OCI-LY1 (cell line): ENCODE data around the gene GRK6.

Experiments used
- H2AFZ ChIP-seq: fragments of 200-600 bp; sonication (generic), shearing (Covaris generic); 2 replicates; pipeline ENCODE4 v1.6.0; 2014; ENCODE audit warnings: antibody characterized with exemption, mild to moderate bottlenecking, low read length
- H3F3A ChIP-seq: fragments of 200-600 bp; sonication (generic), shearing (Covaris generic); 2 replicates; pipeline ENCODE4 v1.6.0; 2014; ENCODE audit warnings: mild to moderate bottlenecking, antibody characterized with exemption, low read length, moderate library complexity; ENCODE audit not compliant: insufficient read depth
- H3K27ac ChIP-seq: fragments of 200-600 bp; sonication (generic); 2 replicates; pipeline ENCODE4 v1.5.1; 2014; ENCODE audit warnings: low read length, mixed run types, mild to moderate bottlenecking, low read depth; ENCODE audit not compliant: poor library complexity, severe bottlenecking
- H3K27me3 ChIP-seq: fragments of 200-600 bp; sonication (generic); 2 replicates; pipeline ENCODE4 v1.6.0; 2014; ENCODE audit warnings: antibody characterized with exemption, mild to moderate bottlenecking, low read length, moderate library complexity; ENCODE audit not compliant: insufficient read depth
- H3K36me3 ChIP-seq: fragments of 200-600 bp; sonication (generic); 2 replicates; pipeline ENCODE4 v1.6.1; 2014; ENCODE audit warnings: mild to moderate bottlenecking, antibody characterized with exemption, low read length, moderate library complexity, mixed read lengths; ENCODE audit not compliant: insufficient read depth
- H3K4me1 ChIP-seq: fragments of 200-600 bp; sonication (generic); 2 replicates; pipeline ENCODE4 v1.5.1; 2014; ENCODE audit warnings: mild to moderate bottlenecking, low read length, moderate library complexity; ENCODE audit not compliant: insufficient read depth, severe bottlenecking
- H3K4me2 ChIP-seq: fragments of 200-600 bp; sonication (generic), shearing (Covaris generic); 2 replicates; pipeline ENCODE4 v1.6.1; 2014; ENCODE audit warnings: low read length
- H3K4me3 ChIP-seq: fragments of 200-600 bp; sonication (generic); 2 replicates; pipeline ENCODE4 v1.5.1; 2014; ENCODE audit warnings: low read length, low read depth, mild to moderate bottlenecking, mixed read lengths; ENCODE audit not compliant: poor library complexity, severe bottlenecking
- H3K79me2 ChIP-seq: fragments of 200-600 bp; shearing (Covaris generic); 2 replicates; pipeline ENCODE4 v1.6.1; 2016; ENCODE audit warnings: mixed run types, low read length, mixed read lengths; ENCODE audit not compliant: insufficient read depth
- H3K9ac ChIP-seq: fragments of 200-600 bp; sonication (generic), shearing (Covaris generic); 2 replicates; pipeline ENCODE4 v1.6.1; 2014; ENCODE audit warnings: mild to moderate bottlenecking, low read length, mixed read lengths
- H3K9me2 ChIP-seq: fragments of 200-600 bp; sonication (generic), shearing (Covaris generic); 2 replicates; pipeline ENCODE4 v1.6.1; 2014; ENCODE audit warnings: low read depth, mild to moderate bottlenecking, low read length, mixed read lengths
- H3K9me3 ChIP-seq: fragments of 200-600 bp; shearing (Covaris generic); 2 replicates; pipeline ENCODE4 v1.6.1; 2014; ENCODE audit warnings: low read length, mixed read lengths
- H4K20me1 ChIP-seq: fragments of 200-600 bp; sonication (generic), shearing (Covaris generic); 2 replicates; pipeline ENCODE4 v1.6.0; 2016; ENCODE audit warnings: mild to moderate bottlenecking, low read length; ENCODE audit not compliant: insufficient read depth
- EZH2 ChIP-seq: fragments of 200-600 bp; sonication (generic), shearing (Covaris generic); IDR thresholded peaks from 2 replicates; pipeline ENCODE4 v1.8.0; 2017; ENCODE audit warnings: borderline replicate concordance, mixed run types, mild to moderate bottlenecking, antibody characterized with exemption, low read length, moderate library complexity, mixed read lengths
- TF ChIP-seq, protein P1 (sequence below): fragments of 200-600 bp; sonication (generic), shearing (Covaris generic); IDR thresholded peaks from 2 replicates; pipeline ENCODE4 v1.5.1; 2017; ENCODE audit warnings: mild to moderate bottlenecking, antibody characterized with exemption, low read length, moderate library complexity, mixed read lengths

GRK6 gene

DNA sequence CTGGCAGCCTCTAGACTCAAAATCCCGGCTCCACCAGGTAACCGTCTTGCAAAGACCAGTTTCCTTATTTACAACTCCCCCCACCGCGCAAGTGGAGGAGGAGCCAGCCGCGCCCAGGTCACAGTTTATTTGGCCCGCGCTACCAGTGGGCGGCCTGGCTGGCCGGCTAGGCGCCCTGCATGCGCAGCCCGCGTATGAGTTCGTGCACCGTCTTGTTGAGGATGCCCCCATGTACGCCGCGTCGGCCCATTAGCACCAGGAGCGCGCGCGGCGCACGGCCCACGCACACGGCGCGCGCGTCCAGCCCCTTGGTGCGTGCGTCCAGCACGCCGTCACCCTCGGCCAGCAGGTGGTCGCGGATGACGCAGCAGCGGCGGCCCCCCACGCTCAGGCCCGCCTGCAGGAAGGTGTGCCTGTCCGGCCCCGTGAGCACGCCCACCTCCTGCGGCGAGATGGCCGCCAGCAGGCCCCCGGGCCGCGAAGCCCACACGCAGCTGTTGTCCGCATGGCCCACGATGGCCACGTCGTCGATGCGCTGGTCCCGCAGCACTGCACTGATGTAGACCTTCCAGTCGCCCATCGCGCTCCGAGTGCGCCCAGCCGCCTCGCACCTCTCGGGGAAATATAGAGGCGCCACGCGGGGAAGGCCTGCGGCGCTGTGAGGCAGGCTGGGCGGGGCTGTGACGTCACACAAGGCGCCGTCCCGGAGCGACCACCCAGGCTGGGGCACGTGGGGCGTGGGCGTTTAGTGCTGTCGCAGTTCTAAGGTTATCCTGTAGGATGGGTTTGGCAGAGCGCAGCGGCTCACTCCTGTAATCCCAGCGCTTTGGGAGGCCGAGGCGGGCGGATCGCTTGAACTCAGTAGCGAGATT, 26.2 kb upstream of the GRK6 start, which contains the start of gene PFN3:
TSS of gene PFN3 (minus strand) at position 665 of the 872 bp plus-strand sequence. CDS start at position 580, 85 bp downstream.
- Histone ChIP-seq H3K27ac (no peak within 1 kb of the TSS), H3K4me2 (no peak within 1 kb of the TSS), H3K79me2 (no peaks in the 10 kb centered on the region), H3K27me3 (peaks cover 6% of the 10 kb centered on the region; the same call in 1 of the 2 replicates), H2AFZ (no peak within 1 kb of the TSS), H4K20me1 (no peaks in the 10 kb centered on the region), H3K9me2 (no peaks in the 10 kb centered on the region), H3K9me3 (no peaks in the 10 kb centered on the region), H3K36me3 (no peaks in the 10 kb centered on the region), H3K9ac (no peak within 1 kb of the TSS), H3F3A (no peaks in the 10 kb centered on the region), H3K4me1 (peaks cover 27% of the 10 kb centered on the region), H3K4me3 (no peak within 1 kb of the TSS)
- TF ChIP-seq EZH2 = no peak
- TF ChIP-seq, protein P1, sequence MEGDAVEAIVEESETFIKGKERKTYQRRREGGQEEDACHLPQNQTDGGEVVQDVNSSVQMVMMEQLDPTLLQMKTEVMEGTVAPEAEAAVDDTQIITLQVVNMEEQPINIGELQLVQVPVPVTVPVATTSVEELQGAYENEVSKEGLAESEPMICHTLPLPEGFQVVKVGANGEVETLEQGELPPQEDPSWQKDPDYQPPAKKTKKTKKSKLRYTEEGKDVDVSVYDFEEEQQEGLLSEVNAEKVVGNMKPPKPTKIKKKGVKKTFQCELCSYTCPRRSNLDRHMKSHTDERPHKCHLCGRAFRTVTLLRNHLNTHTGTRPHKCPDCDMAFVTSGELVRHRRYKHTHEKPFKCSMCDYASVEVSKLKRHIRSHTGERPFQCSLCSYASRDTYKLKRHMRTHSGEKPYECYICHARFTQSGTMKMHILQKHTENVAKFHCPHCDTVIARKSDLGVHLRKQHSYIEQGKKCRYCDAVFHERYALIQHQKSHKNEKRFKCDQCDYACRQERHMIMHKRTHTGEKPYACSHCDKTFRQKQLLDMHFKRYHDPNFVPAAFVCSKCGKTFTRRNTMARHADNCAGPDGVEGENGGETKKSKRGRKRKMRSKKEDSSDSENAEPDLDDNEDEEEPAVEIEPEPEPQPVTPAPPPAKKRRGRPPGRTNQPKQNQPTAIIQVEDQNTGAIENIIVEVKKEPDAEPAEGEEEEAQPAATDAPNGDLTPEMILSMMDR = no peak

DNA sequence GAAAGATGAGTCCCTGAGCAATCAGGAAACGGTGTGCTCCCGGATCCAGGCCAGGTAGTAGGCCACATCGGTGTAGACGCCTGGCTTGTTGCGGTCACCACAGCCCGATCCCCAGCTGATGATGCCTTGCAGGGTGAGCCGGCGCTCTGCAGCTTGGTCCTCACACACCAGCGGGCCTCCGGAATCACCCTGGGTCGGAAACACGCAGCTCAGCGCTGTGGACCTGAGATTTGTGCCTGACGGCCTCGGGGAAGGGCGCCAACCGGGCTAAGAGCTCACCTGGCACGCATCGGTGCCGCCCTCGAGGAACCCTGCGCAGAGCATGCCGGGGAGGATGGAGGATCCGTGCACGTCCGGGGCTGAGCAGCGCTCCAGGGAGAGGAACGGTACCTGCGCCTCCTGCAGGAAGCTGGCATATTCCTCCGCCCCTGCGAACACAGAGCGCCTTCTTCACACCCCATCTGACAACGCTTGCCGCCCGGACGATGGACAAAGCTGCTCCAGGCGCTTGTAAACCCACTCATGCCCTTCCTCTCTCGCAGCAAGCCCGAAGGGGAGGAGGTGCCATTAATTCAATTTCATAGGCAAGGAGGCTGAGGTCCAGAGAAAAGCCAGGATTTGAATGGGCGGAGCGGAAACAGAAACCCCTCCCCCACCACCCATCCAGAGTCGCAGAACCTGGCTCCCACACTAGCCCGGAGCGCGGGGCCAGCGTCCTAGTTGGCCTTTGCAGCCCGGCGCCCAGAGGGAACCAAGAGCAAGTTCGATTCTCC, 24.0 kb upstream of the GRK6 start:
- peaks cover 12% of the 10 kb centered on the region; the same call in 1 of the 2 replicates for H3K27me3 ChIP-seq
- no peak for TF ChIP-seq EZH2
- TF ChIP-seq, protein P1 = 0 out of 2 replicates have a peak, but pooled peaks have one; percentile 34
- H3K9me3 ChIP-seq = no peaks in the 10 kb centered on the region
- no peak overlapping the region for H2AFZ ChIP-seq
- H3K79me2 ChIP-seq = no peaks in the 10 kb centered on the region
- no peak overlapping the region; the same call in 1 of the 2 replicates for H3K9ac ChIP-seq
- no peaks in the 10 kb centered on the region for H3K9me2 ChIP-seq
- H3F3A ChIP-seq = 0 out of 2 replicates have a peak, but pooled peaks cover 4% of the 10 kb centered on the region
- peak overlapping the region; percentile 81 for H3K4me2 ChIP-seq
- H3K36me3 ChIP-seq = no peaks in the 10 kb centered on the region
- peaks cover 34% of the 10 kb centered on the region for H3K4me1 ChIP-seq
- no peak overlapping the region for H3K27ac ChIP-seq
- peak overlapping the region; percentile 61 for H3K4me3 ChIP-seq
- no peaks in the 10 kb centered on the region for H4K20me1 ChIP-seq

DNA sequence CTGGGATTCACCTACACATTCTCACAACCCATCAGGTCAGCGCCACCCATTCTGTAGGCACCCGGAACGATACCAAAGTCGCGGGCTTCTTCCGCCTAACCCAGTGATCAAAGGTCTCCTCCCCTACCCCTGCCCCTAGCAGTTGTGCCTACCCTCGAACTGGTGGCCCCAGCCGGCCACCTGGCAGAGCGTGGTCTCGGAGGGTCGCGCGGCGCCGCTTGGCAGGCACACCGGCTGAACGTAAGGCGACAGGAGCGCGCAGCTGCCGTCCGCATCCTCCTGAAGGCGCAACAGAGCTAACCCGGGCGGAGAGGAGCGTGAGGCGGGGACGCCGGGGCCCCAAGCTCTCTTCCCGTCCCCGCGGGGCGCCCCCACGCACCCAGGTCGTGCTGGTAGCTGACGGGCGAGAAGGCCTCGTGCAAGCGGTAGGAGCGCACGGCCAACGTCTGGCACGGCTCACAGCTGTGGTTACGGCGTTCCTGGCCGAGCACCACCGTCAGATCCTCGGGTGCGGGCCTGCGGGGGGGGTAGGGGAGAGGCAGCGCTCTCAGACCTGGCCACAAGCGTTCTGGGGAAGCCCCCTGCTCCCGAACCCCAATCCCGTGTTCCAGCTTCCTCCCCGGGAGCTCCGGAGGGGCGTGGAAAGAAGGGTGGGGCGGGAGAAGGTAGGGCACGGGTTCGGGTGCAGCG, 23.2 kb upstream of the GRK6 start:
- Histone ChIP-seq H3K27ac (no peak overlapping the region), H3K27me3 (peaks cover 12% of the 10 kb centered on the region; the same call in 1 of the 2 replicates)

More for the DNA sequence above, 23.2 kb upstream of the GRK6 start:
- Histone ChIP-seq H3F3A (0 out of 2 replicates have a peak, but pooled peaks cover 4% of the 10 kb centered on the region), H3K79me2 (no peaks in the 10 kb centered on the region), H3K4me1 (peaks cover 34% of the 10 kb centered on the region), H3K4me2 (peak overlapping the region; percentile 81), H3K9me2 (no peaks in the 10 kb centered on the region), H3K4me3 (peak overlapping the region; percentile 61), H3K9me3 (no peaks in the 10 kb centered on the region), H3K36me3 (no peaks in the 10 kb centered on the region), H3K9ac (peak overlapping the region; percentile 52; the same call in 1 of the 2 replicates), H4K20me1 (no peaks in the 10 kb centered on the region), H2AFZ (no peak overlapping the region)
- TF ChIP-seq EZH2 = no peak
- TF ChIP-seq, protein P1 = no peak
